K562 treated with DMSO at 1 percent for 12 hours (cell line): ENCODE results near the gene KRTAP12-2. TPM values are rescaled to one million over a fixed set of nuclear protein-coding genes. Genes with fewer than 3 reads are reported as not detected.

Experiments
- total RNA-seq: library from RNA; unstranded; fragments of 300-600 nt; gene quantifications from 2 replicates; pipeline ENCODE4 v1.2.3, GENCODE V29; 2022; ENCODE audit not compliant: insufficient read depth

KRTAP12-2 gene, protein sequence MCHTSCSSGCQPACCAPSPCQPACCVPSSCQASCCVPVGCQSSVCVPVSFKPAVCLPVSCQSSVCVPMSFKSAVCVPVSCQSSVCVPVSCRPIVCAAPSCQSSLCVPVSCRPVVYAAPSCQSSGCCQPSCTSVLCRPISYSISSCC
- total RNA-seq = not detected in 2 replicates

DNA sequence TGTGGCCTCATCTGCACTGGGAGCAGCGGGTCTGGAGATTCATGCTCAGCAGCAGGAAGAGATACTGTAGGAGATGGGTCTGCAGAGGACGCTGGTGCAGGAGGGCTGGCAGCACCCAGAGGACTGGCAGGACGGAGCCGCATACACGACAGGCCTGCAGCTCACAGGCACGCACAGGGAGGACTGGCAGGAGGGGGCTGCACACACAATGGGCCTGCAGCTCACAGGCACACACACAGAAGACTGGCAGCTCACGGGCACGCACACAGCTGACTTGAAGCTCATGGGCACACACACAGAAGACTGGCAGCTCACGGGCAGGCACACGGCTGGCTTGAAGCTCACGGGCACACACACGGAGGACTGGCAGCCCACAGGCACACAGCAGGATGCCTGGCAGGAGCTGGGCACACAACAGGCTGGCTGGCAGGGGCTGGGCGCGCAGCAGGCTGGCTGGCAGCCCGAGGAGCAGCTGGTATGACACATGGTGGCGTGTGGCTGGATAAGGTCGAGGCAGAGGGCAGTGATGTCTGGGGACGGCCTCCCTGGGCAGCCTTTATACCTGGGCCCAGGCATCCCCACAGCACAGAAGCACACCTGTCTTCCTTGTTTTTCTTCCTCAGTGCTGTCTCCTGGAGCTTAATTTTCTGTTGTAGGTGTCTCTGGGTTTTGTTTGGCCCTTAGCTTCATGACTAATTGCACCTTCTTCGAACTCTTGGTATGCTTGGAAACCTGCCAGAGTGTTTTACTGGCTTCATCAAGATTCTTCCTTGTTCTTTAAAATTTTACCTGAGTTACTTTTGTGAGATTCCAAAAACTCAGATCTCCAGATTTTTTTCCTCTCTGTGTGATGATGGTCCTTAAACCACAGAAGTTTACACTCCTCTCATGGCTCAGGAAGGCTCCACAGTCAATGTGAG is at the start of gene KRTAP12-2:
KRTAP12-2 (minus strand) TSS at position 527 of the 920 bp plus-strand sequence; CDS start at position 486, 41 bp downstream.

DNA sequence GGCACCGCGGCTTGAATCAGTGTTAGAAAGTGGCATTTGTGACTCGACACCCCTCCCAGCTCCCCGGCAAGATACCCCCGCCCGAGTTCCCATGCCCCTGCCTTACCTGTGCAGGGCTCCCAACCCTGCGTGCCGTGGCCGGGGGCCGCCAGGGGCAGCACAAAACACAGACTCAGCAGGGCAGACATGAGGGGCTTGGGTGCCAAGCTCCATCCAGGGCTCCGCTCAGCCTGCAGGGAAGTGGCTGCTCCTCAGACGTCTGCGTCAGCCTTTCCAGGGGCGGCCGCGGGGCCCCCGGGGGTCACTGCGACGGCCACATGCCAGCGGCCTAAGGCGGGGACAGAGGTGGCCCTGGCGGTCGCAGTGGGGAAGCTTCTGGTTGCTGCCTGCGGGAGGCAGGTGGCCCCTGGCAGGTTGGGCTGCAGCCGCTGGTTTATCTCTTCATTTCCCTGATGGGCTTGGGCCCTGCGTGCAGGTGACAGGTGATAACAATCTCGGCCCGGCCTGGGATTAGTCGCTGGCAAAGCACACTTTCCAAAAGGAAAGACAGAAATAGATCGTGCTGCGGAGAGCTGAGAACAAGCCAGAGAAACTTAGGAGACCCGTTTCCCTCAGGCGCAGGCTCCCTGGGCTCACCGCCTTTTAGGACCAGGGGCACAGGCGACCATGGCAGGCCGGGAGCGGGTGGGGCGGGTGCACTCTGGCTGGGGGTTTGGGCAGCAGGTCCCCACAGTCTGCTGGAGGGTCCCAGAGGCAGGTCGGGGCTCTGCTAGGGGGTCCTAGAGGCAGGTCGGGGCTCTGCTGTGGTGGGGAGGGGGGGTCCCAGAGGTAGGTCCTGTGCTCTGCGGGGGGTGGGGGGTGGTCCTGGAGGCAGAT is 44.8 kb upstream of the KRTAP12-2 start, which contains the start of gene TSPEAR:
TSPEAR (minus strand) TSS at position 246 of the 876 bp plus-strand sequence; CDS start at position 188, 58 bp downstream.

DNA sequence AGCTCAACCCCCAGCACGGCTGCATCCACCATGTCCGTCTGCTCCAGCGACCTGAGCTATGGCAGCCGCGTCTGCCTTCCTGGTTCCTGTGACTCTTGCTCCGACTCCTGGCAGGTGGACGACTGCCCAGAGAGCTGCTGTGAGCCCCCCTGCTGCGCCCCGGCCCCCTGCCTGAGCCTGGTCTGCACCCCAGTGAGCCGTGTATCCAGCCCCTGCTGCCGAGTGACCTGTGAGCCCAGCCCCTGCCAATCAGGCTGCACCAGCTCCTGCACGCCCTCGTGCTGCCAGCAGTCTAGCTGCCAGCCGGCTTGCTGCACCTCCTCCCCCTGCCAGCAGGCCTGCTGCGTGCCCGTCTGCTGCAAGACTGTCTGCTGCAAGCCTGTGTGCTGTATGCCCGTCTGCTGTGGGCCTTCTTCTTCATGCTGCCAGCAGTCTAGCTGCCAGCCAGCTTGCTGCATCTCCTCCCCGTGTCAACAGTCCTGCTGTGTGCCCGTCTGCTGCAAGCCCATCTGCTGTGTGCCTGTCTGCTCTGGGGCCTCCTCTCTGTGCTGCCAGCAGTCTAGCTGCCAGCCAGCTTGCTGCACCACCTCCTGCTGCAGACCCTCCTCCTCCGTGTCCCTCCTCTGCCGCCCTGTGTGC is 30.6 kb upstream of the KRTAP12-2 start, which contains the start of gene KRTAP10-12:
KRTAP10-12 (plus strand) TSS at position 1 of the 639 bp plus-strand sequence; CDS start at position 31, 30 bp downstream.

DNA sequence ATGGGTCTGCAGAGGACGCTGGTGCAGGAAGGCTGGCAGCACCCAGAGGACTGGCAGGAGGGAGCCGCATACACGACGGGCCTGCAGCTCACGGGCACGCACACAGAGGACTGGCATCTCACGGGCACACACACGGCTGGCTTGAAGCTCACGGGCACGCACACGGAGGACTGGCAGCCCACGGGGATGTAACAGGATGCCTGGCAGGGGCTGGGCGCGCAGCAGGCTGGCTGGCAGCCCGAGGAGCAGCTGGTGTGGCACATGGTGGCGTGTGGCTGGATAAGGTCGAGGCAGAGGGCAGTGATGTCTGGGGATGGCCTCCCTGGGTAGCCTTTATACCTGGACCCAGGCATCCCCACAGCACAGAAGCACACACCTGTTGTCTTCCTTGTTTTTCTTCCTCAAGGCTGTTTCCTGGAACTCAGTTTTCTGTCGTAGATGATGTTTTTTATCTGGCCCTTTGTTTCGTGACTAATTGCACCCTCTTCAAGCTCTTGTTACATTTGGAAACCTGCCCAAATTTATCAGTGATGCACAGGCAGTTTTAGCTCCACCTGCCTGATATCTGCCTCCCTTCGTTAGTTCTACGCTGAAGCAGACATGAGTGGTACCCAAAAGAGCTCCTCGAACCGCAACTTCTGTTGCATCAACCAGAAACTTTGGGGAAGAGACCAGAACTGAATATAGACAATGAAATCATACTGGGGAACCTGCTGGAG is 15.3 kb upstream of the KRTAP12-2 start, which contains the start of gene KRTAP12-1:
KRTAP12-1 (minus strand) TSS at position 303 of the 719 bp plus-strand sequence; CDS start at position 263, 40 bp downstream.

DNA sequence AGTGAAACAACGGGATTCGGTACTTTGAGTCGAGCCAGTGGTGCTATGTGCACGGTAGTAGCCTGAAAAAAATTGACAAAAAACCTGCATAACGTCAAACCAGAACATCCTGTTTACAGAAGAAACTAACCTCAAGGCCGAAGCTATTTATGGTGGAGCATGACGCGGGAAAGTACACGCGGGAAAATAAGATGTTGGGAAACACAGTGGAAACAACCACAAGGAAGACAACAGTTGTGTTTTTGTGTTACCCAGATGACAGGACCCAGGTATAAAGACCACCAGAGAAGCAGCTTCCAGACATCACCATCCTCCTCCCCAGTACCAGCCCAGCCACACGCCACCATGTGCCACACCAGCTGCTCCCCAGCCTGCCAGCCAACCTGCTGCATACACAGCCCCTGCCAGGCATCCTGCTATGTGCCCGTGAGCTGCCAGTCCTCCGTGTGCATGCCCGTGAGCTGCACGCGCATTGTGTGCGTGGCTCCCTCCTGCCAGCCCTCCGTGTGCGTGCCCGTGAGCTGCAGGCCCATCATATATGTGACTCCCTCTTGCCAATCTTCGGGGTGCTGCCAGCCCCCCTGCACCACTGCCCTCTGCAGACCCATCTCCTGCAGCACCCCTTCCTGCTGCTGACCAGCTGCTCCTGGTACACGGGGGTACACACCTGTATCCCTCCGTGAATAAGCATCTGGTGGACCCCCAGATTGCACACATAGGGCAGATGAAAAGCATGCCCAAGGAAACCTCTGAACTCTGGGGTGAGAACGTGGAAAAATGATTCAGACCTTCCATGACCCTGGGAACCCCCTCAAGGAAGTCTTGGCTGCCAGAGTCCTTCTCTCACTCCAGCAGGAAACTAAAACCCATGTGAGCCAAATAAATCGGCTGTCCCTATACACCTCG is 8.8 kb downstream of the KRTAP12-2 start, which contains the start of gene KRTAP12-3:
KRTAP12-3 (plus strand) TSS at position 298 of the 906 bp plus-strand sequence; CDS start at position 346, 48 bp downstream.

DNA sequence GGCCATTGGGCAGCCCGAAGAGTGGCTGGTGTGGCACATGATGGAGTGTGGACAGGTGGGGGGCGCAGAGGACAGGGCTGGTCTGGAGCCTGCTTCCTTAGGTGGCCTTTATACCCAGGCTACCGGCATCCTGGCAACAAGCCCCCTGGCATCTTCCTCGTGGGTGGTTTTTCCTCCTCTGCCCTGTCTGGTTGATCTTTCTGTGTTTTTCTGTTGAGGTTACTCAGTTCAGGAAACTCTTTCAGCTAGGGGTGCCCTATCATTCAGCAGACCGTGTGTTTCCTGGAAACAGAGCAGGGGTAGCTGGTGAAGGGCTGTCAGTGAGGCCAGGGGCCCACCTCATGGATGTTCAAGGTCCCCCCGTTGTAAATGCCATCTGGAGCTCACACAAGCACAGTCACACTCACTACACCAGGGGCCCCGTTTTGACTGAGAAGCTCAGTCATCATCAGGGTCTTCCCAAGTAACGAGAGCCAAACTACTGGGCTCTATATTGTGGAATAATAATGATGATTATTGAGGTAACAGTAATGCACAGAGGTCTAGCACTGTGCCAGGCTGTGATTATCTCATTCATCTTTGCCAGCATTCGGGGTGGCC is 12.1 kb downstream of the KRTAP12-2 start, which contains the start of gene KRTAP12-4:
KRTAP12-4 (minus strand) TSS at position 84 of the 600 bp plus-strand sequence; CDS start at position 39, 45 bp downstream.

DNA sequence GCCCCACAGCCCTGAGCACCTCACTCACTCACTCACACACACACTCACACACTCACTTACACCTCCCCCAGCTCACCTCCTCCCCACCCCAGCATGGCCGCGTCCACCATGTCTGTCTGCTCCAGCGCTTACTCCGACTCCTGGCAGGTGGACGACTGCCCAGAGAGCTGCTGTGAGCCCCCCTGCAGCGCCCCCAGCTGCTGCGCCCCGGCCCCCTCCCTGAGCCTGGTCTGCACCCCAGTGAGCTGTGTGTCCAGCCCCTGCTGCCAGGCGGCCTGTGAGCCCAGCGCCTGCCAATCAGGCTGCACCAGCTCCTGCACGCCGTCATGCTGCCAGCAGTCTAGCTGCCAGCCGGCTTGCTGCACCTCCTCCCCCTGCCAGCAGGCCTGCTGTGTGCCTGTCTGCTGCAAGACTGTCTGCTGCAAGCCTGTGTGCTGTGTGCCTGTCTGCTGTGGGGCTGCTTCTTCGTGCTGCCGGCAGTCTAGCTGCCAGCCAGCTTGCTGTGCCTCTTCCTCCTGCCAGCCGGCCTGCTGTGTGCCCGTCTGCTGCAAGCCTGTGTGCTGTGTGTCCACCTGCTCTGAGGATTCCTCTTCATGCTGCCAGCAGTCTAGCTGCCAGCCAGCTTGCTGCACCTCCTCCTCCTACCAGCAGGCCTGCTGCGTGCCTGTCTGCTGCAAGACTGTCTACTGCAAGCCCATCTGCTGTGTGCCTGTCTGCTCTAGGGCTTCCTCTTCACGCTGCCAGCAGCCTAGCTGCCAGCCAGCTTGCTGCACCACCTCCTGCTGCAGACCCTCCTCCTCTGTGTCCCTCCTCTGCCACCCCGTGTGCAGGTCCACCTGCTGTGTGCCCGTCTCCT is 20.1 kb downstream of the KRTAP12-2 start, which contains the start of gene KRTAP10-11:
KRTAP10-11 (plus strand) TSS at position 49 of the 856 bp plus-strand sequence; CDS start at position 94, 45 bp downstream.

DNA sequence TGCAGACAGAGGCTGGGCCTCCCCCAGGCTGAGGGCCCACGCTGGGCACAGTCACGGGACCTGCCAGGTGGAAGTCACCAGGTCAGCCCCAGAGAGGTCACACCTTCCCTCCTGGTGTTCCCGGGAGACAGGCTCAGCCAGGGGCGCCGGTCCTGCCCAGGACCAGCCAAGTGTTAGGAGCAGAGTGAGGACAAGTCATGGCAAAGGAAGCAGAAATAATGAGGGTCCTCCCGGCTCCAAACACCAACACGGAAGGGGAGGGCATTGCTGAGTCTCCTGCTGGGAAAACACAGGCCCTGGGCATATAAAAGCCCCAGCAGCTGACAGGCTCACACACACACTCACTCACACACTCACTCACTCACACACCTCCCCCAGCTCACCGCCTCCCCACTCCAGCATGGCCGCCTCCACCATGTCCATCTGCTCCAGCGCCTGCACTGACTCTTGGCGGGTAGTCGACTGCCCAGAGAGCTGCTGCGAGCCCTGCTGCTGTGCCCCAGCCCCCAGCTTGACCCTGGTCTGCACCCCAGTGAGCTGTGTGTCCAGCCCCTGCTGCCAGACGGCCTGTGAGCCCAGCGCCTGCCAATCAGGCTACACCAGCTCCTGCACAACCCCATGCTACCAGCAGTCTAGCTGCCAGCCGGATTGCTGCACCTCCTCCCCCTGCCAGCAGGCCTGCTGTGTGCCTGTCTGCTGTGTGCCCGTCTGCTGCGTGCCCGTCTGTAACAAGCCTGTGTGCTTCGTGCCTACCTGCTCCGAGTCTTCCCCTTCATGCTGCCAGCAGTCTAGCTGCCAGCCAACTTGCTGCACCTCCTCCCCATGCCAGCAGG is 29.5 kb downstream of the KRTAP12-2 start, which contains the start of gene KRTAP10-10:
KRTAP10-10 (plus strand) TSS at position 339 of the 833 bp plus-strand sequence; CDS start at position 401, 62 bp downstream.

DNA sequence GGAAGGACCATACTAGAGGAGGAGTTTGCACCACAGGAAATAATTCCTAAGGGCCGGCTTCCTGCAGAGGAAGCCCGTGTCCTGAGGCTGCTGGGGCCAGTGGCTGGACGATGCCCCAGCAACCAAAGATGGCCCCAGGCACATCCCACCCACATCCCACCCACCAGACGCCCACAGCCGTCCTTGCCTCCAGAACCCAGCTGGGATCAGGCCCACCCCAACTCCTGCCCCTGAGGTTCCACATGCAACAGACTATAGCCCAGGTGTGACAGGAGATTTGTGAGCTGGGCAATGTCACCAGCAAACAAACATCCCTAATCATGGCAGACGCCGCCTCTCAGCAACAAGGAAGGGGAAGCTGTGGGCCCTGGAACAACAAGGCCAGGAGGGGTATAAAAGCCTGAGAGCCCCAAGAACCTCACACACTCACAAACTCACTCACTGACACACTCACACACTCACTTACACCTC is 40.0 kb downstream of the KRTAP12-2 start, which contains the start of gene KRTAP10-9:
KRTAP10-9 (plus strand) TSS at position 421 of the 471 bp plus-strand sequence. CDS start 79 bp downstream, outside the sequence.

Other genes starting within 250 kb of the KRTAP12-2 start
- not detected in 2 replicates for gene LRRC3, start 211.4 kb downstream of the KRTAP12-2 start, total RNA-seq
- gene KRTAP10-1, start 126.7 kb downstream of the KRTAP12-2 start, total RNA-seq = not detected in 2 replicates
- gene KRTAP10-2, start 115.4 kb downstream of the KRTAP12-2 start, total RNA-seq = not detected in 2 replicates
- gene KRTAP10-3, start 108.1 kb downstream of the KRTAP12-2 start, total RNA-seq = not detected in 2 replicates
- not detected in 2 replicates for gene KRTAP10-4, start 93.2 kb downstream of the KRTAP12-2 start, total RNA-seq
- gene KRTAP10-5, start 86.3 kb downstream of the KRTAP12-2 start, total RNA-seq = not detected in 2 replicates
- not detected in 2 replicates for gene KRTAP10-6, start 74.4 kb downstream of the KRTAP12-2 start, total RNA-seq
- not detected in 2 replicates for gene KRTAP10-7, start 66.3 kb downstream of the KRTAP12-2 start, total RNA-seq
- not detected in 2 replicates for gene KRTAP10-8, start 54.8 kb downstream of the KRTAP12-2 start, total RNA-seq
- gene KRTAP10-9, start 39.8 kb downstream of the KRTAP12-2 start, total RNA-seq = not detected in 2 replicates
- gene KRTAP10-10, start 29.6 kb downstream of the KRTAP12-2 start, total RNA-seq = not detected in 2 replicates
- not detected in 2 replicates for gene KRTAP10-11, start 20.5 kb downstream of the KRTAP12-2 start, total RNA-seq
- not detected in 2 replicates for gene KRTAP12-4, start 12.3 kb downstream of the KRTAP12-2 start, total RNA-seq
- gene KRTAP12-3, start 9.0 kb downstream of the KRTAP12-2 start, total RNA-seq = not detected in 2 replicates
- gene KRTAP12-1, start 15.2 kb upstream of the KRTAP12-2 start, total RNA-seq = not detected in 2 replicates
- not detected in 2 replicates for gene KRTAP10-12, start 30.2 kb upstream of the KRTAP12-2 start, total RNA-seq
- gene TSPEAR, start 44.6 kb upstream of the KRTAP12-2 start, total RNA-seq = not detected in 2 replicates
- gene UBE2G2, start 134.9 kb upstream of the KRTAP12-2 start, total RNA-seq = 28.6 and 106 TPM in 2 replicates
- gene SUMO3, start 151.1 kb upstream of the KRTAP12-2 start, total RNA-seq = 71.5 and 102 TPM in 2 replicates
- gene PTTG1IP, start 206.8 kb upstream of the KRTAP12-2 start, total RNA-seq = 124 and 191 TPM in 2 replicates